HG03025 (cell line): ENCODE results near the gene AGTRAP.

ENCODE experiments used
- ATAC-seq: cut with Tn5 transposase; IDR thresholded peaks from one replicate; pipeline ENCODE4 v1.9.1; 2021; ENCODE audit warnings: mild to moderate bottlenecking, moderate library complexity; ENCODE audit not compliant: unreplicated experiment, low FRiP score

AGTRAP gene

DNA sequence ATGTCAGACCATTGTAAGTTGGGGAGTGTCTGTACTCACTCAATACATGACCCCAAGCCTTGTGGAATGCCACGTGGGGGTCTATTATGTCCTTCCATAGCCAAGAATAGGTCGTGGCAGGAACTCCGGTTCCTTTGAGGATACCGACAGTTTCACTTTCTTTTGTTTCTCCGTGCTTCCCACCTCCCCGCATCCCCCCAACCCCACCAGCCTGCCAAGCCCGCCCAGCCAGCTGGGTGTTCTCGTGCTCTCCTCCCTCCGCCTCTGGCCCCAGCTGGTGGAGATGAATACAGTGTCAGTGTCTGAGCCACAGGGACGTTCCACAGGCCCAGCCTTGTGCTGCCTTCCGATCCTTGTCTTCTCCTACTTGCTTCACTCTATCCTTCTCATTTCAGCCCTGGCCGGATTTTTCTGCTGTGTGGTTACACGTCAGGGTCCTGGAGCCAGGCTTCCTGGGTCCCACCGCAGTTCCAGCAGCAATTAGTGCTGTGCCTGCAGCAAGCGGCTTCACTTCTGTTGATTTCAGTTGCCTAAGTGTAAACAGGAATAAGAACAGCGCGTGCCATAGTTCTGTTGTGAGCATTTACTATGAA, 4.1 kb upstream of the AGTRAP start:
- ATAC-seq = no peak

DNA sequence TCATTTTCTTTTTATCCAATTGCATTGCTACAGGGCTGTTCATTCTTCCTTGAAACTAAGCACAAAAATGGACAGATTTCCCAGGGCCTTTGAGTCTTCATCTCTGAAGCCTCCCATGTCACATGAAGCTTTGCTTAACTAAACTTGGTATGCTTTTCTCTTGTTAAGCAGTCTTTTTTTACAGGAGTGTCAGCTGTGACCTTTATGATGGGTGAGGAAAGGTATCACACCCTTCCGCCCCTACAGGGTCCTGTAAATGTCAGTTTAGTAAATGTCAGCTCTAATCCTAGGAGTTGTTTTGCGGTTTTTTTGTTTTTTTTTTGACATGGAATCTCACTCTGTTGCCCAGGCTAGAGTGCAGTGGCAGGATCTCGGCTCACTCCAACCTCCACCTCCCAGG, 2.6 kb upstream of the AGTRAP start:
- no peak for ATAC-seq

DNA sequence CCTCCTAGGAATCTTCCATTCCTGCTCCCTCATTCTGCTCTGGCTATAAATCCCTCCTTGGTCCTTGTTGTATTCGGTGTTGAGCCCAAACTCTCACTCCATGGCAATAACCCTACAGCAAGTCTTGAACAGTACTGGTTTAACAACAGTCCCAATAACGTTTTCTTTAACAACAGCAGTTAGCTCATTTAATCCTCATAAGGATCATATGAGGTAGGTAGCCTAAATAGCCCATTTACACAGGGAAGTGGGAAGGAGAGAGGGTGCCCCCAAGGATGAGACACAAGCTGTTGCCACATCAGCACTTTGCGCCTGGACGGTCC, 444 bp upstream of the AGTRAP start:
- ATAC-seq = no peak

DNA sequence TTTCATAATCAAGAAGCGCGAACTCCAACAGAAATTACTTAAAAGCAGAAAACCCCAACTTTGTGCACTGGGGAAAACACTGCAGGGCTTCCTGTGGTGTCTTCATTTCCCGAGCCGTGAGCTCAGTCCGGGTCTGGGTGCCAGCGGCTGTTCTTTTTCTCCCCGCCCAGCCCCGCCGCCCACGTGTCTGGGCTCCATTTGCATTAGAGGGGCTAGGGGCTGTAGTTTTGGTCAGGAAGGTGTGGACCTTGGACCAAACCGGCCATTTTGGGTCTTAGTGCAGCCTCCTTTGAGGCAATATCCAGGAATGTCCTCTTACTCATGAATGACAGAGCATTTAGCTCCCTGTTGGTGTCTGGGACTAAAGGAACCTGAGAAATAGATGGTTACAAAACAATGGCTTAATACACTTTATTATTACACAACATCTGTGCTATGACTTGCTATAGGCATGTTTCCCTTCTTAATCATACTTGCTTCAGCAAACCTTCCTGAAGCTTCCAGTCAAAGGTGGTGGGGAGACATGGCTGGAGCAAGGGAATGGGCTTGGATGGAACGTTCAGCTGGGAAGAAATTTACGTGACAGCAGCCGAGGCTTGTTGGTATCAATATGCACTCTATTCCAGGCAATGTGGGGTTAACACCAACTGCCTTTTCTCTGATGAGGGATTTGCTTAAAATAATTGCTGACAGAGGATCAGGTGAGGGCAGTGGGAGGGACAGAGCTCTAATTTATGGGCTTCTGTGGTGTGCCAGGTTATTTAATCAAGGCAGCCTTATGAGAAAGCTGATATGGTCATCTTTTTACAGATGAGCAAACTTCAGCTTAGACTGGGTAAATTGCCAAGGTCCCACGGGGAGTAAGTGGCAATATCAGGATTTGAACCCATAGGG, 1.1 kb downstream of the AGTRAP start:
- ATAC-seq = no peak

DNA sequence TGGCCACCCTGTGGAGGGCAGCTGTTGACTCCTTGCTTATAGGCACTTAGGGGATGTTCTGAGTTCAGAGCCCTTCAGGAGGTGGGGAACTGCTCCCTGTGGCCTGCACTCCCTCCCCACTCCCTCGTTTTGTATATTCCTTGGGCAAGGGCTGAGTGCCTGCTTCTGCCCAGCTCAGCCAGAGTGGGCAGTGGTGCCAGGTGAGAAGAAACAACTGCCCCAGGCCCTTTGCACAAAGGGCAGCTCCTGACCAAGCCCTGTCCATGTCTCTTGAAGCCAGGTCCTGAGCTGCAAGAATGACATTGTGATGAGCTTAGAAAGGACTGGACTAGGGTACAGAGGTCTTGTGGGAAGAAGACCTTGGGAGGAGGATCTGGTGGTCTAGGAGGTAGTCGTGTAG, 2.2 kb downstream of the AGTRAP start:
- ATAC-seq = no peak

DNA sequence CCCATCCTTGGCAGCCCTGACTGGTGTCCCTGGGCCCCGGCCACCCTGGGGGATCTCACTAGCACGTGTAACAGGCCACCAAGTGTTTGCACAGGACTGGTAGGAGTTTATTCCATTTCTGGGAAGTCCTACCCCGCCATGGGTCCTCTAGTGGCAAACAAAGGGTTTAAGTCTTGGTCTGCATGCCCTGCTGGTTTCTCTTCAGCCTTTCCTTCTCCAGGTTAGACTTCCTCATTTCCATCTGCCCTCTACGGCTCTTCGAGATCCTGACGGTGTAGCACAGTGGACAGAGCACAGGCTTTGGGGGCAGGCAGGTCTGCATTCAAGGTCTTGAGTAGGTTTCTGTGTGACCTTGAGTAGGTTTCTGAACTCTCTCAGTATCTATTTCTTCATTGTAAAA, 2.8 kb downstream of the AGTRAP start:
- ATAC-seq = no peak

DNA sequence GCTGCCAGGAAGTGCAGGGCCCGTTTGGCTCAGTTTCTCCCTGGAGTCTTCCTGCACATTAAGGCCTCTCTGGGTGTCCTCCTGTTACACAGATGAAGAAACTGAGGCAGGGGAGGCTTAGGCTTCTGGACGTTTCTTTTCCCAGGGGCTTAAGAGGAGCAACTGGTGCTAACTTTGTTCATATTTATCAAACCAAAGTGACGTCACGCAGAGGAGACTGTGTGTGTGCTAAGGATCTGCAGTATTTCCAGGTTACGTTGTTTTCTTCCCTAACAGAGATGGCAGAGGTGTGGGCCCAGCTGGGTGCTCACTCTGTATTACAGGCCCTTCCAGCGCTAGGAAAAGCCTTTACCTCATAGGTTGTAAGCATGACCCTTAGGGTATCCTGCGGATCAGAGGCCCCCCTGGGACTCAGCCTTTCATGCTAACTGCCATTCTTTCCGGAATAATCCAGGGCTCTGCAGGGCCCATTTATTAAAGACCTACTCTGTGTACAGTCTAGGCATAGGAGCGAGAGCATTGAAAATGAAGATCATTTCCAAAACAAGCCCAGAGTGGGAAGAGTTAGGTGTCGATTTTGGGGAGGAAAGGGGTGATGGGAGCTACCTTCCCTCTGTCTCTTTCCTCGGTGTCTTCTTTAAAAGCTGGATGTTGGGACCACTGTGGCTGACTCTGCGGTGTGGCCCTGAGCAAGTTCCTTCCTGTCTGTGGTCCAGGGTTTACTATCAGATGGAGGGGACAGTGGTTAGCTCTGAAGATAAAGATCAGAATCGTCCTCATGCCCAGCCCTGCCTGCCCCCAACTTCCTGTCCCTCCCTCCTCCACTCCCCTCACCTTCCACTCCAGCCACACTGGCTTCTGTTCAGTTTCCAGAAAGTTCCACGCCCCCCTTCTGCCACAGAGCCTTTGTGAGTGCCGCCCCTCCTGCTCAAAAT, 4.6 kb downstream of the AGTRAP start:
- ATAC-seq = no peak

DNA sequence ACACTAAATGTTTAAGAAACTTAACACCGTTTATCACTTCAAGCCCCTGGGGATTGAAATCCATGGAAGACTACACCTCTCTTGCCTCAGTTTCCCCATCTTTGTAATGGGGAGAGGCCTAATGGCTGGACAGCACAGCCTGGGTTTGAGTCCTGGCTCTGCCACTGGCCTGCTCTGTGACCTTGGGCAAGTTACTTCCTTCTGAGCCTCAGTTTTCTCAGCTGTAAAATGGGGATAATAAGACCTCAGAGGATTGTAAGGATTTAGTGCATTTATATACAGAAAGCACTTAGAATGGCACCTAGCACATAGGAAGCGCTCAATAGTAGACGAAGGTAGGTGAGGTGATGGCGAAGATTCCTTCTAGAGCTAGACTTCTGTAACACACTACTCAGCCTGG, 5.5 kb downstream of the AGTRAP start:
- no peak for ATAC-seq

DNA sequence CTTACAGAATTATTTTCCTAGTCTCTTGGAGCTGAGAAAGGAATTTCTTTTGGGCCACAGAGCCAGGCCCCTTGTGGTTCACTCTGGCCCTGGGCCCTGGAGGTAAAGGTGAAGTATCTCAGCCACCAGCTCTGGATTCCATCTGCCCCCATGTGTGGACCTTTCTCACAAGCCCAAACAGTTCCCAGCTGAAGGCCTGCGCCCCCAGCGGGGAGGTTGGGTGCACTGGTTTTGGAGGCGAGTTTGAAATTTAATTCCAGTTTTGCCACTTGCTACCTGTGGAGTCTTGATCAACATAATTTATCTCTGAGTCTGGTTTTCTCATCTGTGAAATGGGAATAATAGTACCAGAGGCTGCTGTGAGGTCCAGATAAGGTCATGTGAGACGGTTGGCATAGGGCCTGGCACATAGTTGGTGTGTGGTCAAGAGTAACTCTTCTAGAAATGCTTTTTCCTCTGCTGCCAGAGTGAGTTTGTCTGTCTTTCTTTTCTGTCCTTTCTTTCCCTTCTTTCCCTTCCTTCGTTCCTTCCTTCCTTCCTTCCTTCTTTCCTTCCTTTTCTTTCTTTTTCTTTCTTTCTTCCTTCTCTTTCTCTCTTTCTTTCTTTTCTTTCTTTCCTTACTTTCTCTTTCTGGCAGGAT, 6.1 kb downstream of the AGTRAP start:
- ATAC-seq = no peak

DNA sequence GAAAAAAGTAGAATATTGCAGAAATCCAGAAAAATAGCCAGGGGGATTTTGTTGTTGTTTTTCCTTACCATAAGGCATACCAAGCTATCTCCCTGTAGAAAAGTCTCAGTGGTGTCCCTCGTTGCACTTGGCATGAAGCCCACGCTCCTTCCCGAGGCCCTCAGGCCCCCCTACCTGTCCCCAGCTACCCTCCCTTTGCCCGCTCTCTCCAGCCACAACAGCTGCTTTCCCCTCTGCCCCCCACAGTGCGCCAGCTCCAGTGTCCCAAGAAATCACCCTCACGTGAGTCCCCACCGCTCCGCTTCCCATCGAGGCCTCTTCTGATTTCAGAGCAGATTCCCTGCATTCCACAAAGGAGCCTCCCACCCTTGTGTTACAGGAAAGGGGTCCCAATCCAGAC, 8.4 kb downstream of the AGTRAP start:
- ATAC-seq = no peak

DNA sequence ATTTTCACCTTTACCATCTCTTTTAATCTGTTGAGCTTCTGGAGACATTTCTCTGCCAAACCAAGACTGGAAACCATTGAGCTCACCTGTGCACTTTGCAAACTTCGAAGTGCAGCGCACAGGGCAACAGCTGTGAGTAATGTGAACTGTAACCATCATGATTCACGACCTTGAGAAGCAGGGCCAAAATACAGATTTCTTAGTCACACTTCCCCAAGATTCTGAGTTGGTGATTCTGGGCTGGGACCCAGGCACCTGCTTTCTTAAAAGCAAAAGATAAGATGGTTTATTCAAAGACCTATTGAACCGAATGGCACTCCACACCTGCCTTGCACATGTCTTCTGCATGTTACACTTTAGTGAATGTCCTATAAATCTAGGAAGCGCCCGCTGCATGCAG, 10.2 kb downstream of the AGTRAP start:
- no peak for ATAC-seq

DNA sequence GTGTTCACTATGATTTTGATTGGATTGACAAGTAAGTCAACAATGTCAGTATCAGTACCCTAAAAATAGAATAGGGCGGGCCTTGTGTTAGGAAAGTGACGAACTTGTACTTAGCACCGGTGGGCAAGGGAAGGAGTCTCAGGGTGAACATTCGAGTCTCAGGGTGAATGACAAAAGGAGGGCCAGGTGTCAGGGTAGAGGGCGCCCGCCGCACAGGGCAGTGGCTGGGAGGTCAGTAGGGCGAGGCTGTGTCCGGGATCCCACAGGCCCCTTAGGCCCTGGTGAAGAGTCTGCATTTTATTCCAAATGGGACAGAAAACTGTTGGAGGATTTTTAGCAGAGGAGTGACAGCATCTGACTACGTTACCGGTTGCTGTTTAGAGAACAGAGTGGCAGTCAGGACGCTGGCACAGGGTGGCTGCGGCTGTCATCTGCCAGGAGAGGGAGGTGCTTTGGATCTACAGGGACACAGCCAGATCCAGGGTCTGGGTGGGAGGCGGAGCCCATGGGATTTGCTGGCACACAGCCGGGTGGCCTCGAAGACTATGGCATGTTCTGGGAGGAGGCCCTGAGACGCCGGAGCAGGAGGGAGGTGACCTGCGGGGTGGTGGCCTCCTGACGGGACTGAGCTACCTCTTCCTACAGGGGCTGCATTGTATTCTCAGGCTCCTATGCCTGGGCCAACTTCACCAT, 11.0 kb downstream of the AGTRAP start:
- ATAC-seq = no peak

DNA sequence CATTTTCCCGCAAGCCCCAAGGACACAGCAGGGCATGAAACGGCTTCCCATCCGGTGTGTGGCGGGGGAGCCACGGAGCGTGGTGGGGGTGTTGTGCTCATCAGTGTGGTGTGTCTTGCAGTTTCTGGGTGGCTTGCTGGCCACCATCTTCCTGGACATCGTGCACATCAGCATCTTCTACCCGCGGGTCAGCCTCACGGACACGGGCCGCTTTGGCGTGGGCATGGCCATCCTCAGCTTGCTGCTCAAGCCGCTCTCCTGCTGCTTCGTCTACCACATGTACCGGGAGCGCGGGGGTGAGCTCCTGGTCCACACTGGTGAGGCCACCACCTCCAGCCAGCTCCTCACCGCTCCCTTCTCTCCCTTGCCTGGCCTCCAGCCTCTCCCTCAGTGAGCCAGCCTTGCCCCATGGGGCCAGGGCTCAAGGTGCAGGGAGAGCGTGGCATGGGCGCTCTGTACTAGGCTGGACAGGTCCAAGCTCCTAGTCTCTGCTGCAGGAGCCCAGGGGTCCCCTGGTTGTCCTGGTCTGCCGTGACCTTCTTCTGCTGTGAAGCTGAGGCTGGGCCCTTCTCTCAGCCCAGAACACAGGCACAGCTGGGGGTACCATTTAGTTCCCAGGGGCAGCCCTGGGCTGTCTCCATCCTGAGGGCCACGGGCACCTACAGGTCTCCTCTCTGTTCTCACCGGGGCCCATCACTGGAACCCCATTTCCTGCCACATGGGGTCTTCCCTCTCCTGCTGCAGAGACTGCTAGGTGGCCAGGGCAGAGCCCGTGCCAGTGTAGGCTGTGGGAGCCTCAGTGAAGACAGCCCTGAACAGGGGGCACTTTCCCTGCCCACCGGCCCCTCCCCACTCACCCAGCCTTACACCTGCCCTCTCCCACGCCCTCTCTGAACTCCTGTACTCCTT, 12.6 kb downstream of the AGTRAP start:
- ATAC-seq = no peak

DNA sequence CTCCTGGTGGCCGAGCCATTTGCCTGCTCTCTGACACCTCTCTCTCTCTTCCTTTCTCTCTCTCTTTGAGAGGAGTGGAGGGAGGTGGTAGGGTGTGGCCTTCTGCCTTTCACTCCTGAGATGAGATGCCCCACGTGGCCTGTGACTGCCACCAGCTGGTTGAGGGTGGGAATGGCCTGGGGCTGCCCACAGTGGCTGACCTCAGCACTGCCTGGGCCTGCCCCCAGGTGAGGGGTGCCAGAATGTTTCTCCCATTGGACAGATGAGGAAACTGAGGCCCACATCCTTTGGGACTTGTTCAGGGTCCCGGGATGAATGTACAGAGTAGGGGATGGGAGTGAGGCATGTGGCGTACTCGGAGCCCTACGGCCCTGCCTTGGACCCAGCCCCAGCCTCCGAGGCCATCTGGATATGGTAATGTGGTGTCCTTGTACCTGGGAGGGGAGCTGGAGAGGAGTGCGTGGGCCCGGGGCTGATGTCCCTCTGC, 13.3 kb downstream of the AGTRAP start:
- ATAC-seq = no peak

DNA sequence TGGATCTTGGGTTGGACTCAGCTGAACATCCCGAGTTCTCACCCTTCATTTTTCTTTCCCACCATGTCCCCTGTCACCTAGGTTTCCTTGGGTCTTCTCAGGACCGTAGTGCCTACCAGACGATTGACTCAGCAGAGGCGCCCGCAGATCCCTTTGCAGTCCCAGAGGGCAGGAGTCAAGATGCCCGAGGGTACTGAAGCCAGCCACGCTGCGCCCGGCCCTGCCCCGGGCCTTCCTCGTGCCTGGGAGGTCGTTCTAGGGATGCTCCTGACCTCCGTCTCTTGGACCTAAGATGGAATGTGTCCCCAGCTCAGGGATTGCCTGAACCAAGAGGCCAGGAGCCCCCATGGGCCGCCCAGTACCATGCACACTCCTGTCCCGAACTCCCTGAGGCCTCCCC, 14.1 kb downstream of the AGTRAP start:
- no peak for ATAC-seq

DNA sequence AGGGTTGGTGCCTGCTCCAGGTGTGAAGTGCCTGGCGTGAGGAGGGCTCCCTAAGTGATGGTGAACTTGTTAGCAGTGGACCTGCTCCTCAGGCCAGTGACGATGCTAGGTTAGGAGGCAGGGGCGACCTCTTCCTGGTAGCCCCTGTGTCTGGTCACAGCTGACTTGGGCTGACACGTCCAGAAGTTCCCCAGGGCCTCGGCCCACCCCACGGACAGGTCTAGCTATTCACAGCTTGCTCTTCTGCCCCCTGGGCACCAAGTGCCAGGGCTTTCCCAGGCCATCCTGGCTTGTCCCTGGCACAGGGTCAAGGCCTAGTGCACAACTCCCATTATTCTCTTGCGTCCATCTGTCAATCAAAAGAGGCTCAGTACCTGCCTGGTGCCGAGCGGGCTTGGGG, 15.2 kb downstream of the AGTRAP start:
- no peak for ATAC-seq

DNA sequence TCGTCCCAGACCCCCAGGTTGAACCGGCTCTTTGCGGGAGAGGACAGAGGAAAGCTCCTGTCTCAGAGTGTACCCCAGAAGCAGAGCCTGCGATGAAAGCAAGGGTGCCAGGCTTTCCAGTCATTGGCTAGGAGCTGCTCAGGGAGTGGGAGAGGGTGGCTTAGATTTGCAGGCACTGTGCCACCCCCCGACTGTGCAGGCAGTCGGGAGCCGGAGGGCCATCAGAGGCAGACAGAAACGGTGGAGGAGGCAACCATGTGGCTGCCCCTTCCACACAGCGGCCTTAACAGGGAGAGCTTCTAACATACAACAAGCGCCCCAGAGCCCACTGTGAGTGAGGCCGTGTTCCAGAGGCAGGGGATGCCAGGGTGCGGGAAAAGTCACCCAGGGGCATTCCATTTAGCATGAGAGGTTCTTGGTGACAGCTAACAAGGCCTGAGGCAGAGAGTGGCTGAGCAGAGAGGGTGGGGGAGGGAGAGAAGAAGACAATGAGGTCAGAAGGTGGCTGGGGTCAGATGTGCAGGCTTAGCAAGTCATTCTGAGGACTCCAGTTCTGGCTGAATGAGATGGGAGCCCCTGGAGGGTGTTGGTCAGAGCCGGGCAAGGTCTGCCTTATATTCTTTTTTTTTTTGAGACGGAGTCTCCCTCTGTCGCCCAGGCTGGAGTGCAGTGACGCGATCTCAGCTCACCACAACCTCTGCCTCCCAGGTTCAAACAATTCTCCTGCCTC, 16.6 kb downstream of the AGTRAP start:
- no peak for ATAC-seq

DNA sequence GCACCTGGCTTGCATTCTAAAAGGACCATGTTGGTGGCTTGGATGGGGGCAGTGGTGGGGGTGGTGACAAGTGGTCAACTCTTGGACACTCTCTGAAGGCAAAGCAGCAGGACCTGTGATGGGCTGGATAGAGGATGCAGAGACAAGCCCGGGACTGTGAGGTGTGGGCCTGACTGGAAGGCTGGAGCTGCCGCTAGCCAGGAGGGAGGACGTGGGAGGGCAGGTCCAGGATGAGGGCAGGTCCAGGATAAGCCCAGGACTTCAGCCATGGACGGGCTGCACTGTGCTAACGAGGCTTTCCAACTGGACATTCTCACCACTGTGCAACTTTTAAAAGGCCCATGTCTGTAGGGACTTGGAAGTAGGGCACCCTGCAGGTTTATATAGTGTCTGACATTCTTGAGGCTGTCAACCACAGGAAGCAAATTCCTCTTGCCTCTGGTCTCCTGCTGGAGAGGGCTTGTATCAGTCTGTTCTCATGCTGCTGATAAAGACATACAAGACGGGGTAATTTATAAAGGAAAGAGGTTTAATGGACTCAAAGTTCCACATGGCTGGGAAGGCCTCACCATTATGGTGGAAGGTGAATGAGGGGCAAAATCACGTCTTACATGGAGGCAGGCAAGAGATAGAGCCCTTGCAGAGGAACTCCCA, 17.7 kb downstream of the AGTRAP start:
- no peak for ATAC-seq
